Smooth muscle cell (in vitro differentiated cells): ENCODE data around the gene DNAH11. TPM values are rescaled to one million over a fixed set of nuclear protein-coding genes. Genes with fewer than 3 reads are reported as not detected.

Experiments used
- DNase-seq: peaks from one replicate; lab custom pipeline; 2025; ENCODE audit not compliant: unreplicated experiment; lab: John Stamatoyannopoulos, UW
- H2AFZ ChIP-seq: fragments of 200-600 bp; sonication (generic); 2 replicates; pipeline ENCODE4 v1.6.0; 2016; ENCODE audit warnings: antibody characterized with exemption, low read depth, mild to moderate bottlenecking
- H3F3A ChIP-seq: fragments of 200-600 bp; sonication (generic); 2 replicates; pipeline ENCODE4 v1.6.0; 2017; ENCODE audit warnings: antibody characterized with exemption, low read depth
- H3K27ac ChIP-seq: fragments of 200-600 bp; sonication (generic); 2 replicates; pipeline ENCODE4 v1.5.1; 2016; ENCODE audit warnings: low read depth, mild to moderate bottlenecking
- H3K27me3 ChIP-seq: fragments of 200-600 bp; sonication (generic); 2 replicates; pipeline ENCODE4 v1.6.1; 2016; ENCODE audit warnings: low read depth, mild to moderate bottlenecking
- H3K36me3 ChIP-seq: fragments of 200-600 bp; sonication (generic); 2 replicates; pipeline ENCODE4 v1.5.1; 2016; ENCODE audit warnings: low read depth
- H3K4me1 ChIP-seq: fragments of 200-600 bp; sonication (generic); 2 replicates; pipeline ENCODE4 v1.5.1; 2016; ENCODE audit warnings: low read depth
- H3K4me2 ChIP-seq: fragments of 200-600 bp; sonication (generic); 2 replicates; pipeline ENCODE4 v1.6.0; 2016; ENCODE audit warnings: mild to moderate bottlenecking
- H3K4me3 ChIP-seq: fragments of 200-600 bp; sonication (generic); 2 replicates; pipeline ENCODE4 v1.5.1; 2016; ENCODE audit warnings: mild to moderate bottlenecking
- H3K79me2 ChIP-seq: fragments of 200-600 bp; sonication (generic); 2 replicates; pipeline ENCODE4 v1.6.0; 2016; ENCODE audit warnings: low read depth, mild to moderate bottlenecking
- H3K9ac ChIP-seq: fragments of 200-600 bp; sonication (generic); 2 replicates; pipeline ENCODE4 v1.6.0; 2016; ENCODE audit warnings: low read depth
- H3K9me3 ChIP-seq: fragments of 200-600 bp; sonication (generic); replicated peaks from 2 replicates; pipeline ENCODE4 v1.5.1; 2016; ENCODE audit warnings: low read depth
- H4K20me1 ChIP-seq: fragments of 200-600 bp; sonication (generic); 2 replicates; pipeline ENCODE4 v1.6.0; 2016; ENCODE audit warnings: low read depth
- CTCF ChIP-seq: fragments of 200-600 bp; sonication (generic); IDR thresholded peaks from 2 replicates; pipeline ENCODE4 v1.5.1; 2017; ENCODE audit warnings: borderline replicate concordance, mild to moderate bottlenecking, antibody characterized with exemption; ENCODE audit not compliant: insufficient read depth, poor library complexity, severe bottlenecking
- WGBS: methylation state at CpG from one replicate; pipeline ENCODE4 v1.1.7; 2016; ENCODE audit warnings: low lambda C conversion rate; 5-methylcytosine and 5-hydroxymethylcytosine counted together
- polyA plus RNA-seq: library from polyadenylated mRNA; unstranded; fragments of >200 nt; fragmentation: Nextera tagmentation; extraction: Ambion mirVana; gene quantifications from 2 replicates; pipeline ENCODE4 v1.2.1, GENCODE V29; 2016
- total RNA-seq: library from RNA; depleted of rRNA; stranded (reverse); fragments of >200 nt; gene quantifications from 2 replicates; pipeline ENCODE4 v1.2.3, GENCODE V29; 2014

Gene DNAH11
- total and polyA plus RNA-seq, 2 experiments from 2014 or later = 0.22 to 0.63 TPM

GRCh38 chr7:21743493-21743892, 200.7 kb downstream of the DNAH11 start:
- no peaks in the 10 kb centered on the region for H3F3A ChIP-seq
- WGBS = 81% methylated on average over 6 of the region's 6 CpGs
- H3K4me1 ChIP-seq = no peaks in the 10 kb centered on the region
- no peak overlapping the region for H3K4me2 ChIP-seq
- H3K27me3 ChIP-seq = no peaks in the 10 kb centered on the region
- no peaks in the 10 kb centered on the region for H3K9me3 ChIP-seq
- no peaks in the 10 kb centered on the region for H4K20me1 ChIP-seq
- no peaks in the 10 kb centered on the region for H3K79me2 ChIP-seq
- no peaks in the 10 kb centered on the region for H3K36me3 ChIP-seq
- no peak overlapping the region for H3K27ac ChIP-seq
- no peak for DNase-seq
- TF ChIP-seq CTCF = no peak
- H3K9ac ChIP-seq = no peak overlapping the region
- H3K4me3 ChIP-seq = no peak overlapping the region
- H2AFZ ChIP-seq = no peak overlapping the region

DNA sequence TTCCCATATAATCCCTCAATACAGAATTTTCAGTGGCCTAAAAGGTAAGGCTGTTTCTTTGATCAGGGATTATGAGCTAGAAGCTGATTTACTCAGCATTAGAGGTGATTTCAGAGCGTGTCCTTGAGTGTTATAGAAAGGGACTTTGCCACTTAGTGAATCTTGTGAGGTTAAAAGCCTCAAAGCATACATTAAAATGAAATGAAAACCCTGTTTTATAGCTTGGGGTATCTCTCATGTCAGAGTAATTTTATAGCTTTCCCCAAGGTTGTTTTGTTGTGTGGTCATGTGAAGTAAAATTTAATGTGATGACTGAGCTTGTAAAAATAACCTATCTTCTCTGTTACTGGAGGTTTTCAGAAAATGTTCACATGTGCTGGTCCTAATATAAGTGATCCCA, 204.1 kb downstream of the DNAH11 start:
- H3K4me3 ChIP-seq = no peak overlapping the region
- no peaks in the 10 kb centered on the region for H4K20me1 ChIP-seq
- no peak for TF ChIP-seq CTCF
- no peak for DNase-seq
- H3K9ac ChIP-seq = no peak overlapping the region
- H3K9me3 ChIP-seq = no peaks in the 10 kb centered on the region
- H3K36me3 ChIP-seq = no peaks in the 10 kb centered on the region
- H3K4me2 ChIP-seq = no peak overlapping the region
- H3F3A ChIP-seq = no peaks in the 10 kb centered on the region
- H3K27ac ChIP-seq = no peak overlapping the region
- H3K27me3 ChIP-seq = no peaks in the 10 kb centered on the region
- no peaks in the 10 kb centered on the region for H3K79me2 ChIP-seq
- no peaks in the 10 kb centered on the region for H3K4me1 ChIP-seq
- WGBS = 89% methylated on average over 1 of the region's 1 CpG
- no peak overlapping the region for H2AFZ ChIP-seq

DNA sequence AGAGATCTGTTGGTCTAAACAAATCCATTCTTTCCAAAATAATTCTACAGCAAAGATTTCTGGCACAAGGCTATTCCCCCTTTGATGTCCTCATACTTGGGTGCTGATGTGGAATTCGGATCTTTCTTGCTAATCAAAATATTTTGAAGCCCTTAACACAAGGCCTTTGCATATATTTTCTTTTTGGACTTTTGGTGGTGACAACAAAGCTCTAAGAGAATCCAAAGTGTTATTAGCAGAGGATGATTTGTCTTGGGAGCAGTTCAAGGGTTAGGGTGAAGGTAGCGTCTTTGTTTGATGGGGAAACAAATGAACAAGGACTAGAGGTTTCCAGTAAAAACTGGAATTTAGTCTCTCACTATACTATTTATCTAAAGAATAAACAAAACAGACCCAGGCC, 205.0 kb downstream of the DNAH11 start:
- Histone ChIP-seq H3K36me3 (no peaks in the 10 kb centered on the region), H3K27me3 (no peaks in the 10 kb centered on the region), H3K4me3 (no peak overlapping the region), H3K4me1 (no peaks in the 10 kb centered on the region), H3K79me2 (no peaks in the 10 kb centered on the region), H3K9ac (no peak overlapping the region), H3K27ac (no peak overlapping the region), H3K9me3 (no peaks in the 10 kb centered on the region), H4K20me1 (no peaks in the 10 kb centered on the region), H2AFZ (no peak overlapping the region), H3F3A (no peaks in the 10 kb centered on the region), H3K4me2 (no peak overlapping the region)
- DNase-seq = no peak
- WGBS = 87% methylated on average over 2 of the region's 2 CpGs
- TF ChIP-seq CTCF = no peak

GRCh38 chr7:21749378-21749777, 206.5 kb downstream of the DNAH11 start:
- Histone ChIP-seq H3F3A (no peaks in the 10 kb centered on the region), H3K27ac (no peak overlapping the region), H3K4me3 (no peak overlapping the region), H3K36me3 (no peaks in the 10 kb centered on the region), H3K27me3 (no peaks in the 10 kb centered on the region), H3K79me2 (no peaks in the 10 kb centered on the region), H3K9me3 (no peaks in the 10 kb centered on the region), H3K4me2 (no peak overlapping the region), H3K9ac (no peak overlapping the region), H3K4me1 (no peaks in the 10 kb centered on the region), H2AFZ (no peak overlapping the region), H4K20me1 (no peaks in the 10 kb centered on the region)
- DNase-seq = no peak
- no peak for TF ChIP-seq CTCF
- WGBS = 84% methylated on average over 9 of the region's 9 CpGs
